LNCAP (cell line): Measurements from ENCODE around the gene FAM89B.

Experiments
- CTCF ChIP-seq: fragments of 450-650 bp; IDR thresholded peaks from 2 replicates; pipeline ENCODE4 v1.5.1; 2017; ENCODE audit warnings: mild to moderate bottlenecking

The FAM89B gene

GRCh38 chr11:65615229-65615949 lies 43.1 kb downstream of the FAM89B start, which contains the start of gene PCNX3:
Gene PCNX3, plus strand, starts transcription at chr11:65615776. Its CDS starts 536 bp downstream, at chr11:65616312.
- TF ChIP-seq CTCF, result no peak

DNA sequence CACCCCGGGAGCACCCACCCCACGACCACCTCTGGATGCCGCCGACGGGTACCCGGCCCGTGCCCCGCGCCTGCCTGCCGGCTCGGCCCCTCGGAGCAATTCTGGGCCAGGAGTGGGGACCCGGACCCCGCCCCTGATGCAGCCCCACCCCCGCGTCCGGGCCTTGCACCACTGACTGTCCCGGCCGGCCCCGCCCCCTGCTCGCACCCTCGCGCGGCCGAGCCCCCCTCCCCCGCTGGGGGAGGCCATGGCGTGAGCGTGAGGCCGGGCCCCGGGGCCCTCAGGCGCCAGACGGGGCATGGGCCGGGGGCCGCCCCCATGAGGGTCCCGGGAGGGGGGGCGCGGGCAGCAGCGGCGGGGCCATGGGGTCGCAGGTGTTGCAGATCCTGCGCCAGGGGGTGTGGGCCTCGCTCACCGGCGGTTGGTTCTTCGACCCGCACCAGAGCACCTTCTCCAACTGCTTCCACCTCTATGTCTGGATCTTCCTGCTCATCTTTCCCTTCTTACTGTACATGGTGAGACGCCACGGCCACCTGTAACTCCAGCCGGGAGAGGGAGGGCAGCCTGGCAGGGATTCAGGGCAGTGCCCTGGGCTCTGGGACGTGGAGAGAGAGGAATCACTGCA lies 43.7 kb downstream of the FAM89B start:
- no peak for TF ChIP-seq CTCF

GRCh38 chr11:65616575-65617001 lies 44.2 kb downstream of the FAM89B start:
- no peak for TF ChIP-seq CTCF

DNA sequence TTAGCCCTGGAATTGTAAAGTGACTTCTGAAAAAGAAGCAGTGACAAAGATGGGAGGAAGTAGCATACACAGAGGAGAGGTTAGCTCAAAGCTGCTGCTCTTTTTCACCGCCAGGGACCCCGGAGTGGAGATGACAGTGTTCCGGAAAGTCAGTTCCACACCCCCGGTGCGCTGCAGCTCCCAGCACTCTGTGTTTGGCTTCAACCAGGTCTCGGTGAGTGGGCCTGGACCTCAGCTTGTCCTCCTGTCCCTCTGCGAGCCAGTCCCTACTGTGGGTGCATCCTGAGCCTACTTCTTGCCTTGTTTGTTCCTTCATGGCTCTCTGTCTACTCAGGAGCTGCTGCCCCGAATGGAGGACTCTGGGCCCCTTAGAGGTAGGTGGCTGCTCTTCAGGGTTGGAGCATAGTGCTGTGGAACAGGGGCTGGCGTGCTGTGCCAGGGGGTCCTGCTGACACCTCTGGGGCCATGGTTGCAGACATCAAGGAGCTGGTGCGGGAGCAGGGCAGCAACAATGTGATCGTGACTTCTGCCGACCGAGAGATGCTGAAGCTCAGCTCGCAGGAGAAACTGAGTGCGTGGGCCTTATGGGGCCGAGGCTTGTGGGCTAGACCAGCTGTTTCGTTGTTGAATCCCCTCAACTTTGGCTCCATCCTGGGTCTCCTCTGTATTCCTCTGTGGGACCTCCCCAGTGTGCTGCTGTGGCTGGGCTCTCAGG lies 45.0 kb downstream of the FAM89B start:
- TF ChIP-seq CTCF, result no peak

GRCh38 chr11:65617990-65618751 lies 45.8 kb downstream of the FAM89B start:
- no peak for TF ChIP-seq CTCF

- no peak for TF ChIP-seq CTCF
Observed at GRCh38 chr11:65618763-65619162, 46.4 kb downstream of the FAM89B start.

DNA sequence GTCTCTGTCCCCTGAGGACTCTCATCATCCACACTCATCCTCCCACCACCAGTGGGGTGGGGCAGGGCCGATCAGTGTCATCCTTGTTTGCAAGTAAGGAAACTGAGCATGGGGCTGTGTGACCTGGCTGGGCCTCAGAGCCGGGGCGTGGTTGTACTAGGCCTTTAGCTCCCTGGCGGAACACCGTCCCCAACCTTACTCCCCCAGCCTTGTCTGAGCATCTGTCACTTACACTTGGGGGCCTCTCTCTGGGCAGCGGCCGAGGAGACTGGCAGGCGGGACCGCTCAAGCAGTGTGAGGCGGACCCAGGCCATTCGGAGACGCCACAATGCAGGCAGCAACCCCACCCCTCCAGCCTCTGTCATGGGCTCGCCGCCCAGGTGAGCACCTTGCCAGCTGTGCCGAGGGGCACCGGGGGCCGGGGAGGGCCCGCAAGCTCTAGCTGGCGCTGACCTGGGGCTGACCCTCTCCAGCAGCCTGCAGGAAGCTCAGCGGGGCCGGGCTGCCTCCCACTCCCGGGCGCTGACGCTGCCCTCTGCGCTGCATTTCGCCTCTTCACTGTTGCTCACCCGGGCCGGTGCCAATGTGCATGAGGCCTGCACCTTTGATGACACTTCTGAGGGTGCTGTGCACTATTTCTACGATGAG lies 47.1 kb downstream of the FAM89B start:
- no peak for TF ChIP-seq CTCF
